ENCODE data around the gene RPL21. TPM values are rescaled to one million over a fixed set of nuclear protein-coding genes. Genes with fewer than 3 reads are reported as not detected.

RPL21 gene
- polyA plus RNA-seq, 10 donors, result 674 to 1,393 (median 990) TPM

DNA sequence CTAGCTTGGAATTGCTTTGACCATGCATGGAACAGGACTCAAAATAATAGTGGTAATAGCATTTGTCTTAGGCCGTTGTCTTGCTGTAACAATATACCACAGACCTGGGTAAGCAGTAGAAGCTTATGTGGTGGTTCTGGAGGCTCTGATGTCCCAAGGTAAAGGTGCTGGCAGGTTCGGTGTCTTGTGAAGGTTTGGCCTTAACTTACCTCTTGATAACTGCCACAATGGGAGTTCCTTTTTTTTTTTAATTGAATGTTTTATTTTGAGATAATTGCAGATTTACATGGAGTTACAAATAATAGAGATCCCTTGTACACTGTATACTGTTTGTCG lies 5.8 kb downstream of the RPL21 start:
- no peak for DNase-seq

DNA sequence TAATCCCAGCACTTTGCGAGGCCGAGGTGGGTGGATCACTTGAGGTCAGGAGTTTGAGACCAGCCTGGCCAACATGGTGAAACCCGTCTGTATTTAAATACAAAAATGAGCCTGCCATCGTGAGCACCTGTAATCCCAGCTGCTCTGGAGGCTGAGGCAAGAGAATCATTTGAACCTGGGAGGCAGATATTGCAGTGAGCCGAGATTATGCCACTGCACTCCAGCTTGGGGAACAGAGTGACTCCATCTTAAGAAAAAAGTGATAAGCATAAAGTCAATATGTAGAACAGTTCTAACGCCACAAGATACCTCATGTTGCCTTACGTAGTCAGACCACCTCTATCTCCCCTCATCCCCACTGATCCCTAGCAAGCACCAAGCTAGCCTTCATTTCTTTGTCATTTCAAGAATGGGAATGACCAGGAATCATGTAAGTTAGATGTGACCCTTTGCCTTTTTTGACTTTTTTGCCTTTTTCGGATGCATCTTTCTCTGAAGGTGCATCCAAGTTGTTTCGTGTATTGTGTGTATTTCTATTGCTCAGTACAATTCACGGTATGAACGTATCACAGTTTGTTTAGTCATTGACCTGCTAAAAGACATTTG lies 6.4 kb downstream of the RPL21 start:
- no peak for DNase-seq

DNA sequence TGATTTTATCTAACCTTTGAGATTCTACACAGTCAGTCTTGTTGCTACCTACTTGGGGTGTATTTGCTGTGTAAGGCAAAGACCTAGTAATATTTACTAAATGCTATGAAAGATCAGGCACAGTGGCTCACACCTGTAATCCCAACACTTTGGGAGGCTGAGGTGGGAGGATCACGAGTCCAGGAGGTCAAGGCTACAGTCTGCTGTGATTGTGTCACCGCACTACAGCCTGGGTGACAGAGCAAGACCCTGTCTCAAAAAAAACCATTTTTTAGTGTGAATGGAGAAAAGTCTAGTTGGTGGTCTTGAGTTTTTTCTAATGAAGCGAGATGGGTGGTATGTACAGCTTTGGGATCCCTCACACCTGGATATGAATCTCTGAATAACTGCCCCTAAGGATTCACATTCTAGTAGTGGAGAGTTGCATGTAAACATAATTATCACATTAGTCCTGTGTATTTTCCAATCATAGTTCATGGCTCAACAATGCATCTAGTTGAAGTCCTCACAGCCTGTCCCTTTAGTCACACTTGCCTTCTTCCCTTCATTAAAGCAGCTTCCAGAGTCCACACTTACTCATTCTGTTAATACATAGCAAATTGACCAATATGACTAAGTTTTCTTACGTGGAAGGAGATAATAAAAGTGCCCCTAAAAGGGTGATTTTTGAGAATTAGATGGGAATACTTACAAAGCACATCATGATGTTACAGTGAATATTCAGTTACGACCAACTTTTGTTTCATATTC lies 7.5 kb downstream of the RPL21 start:
- DNase-seq, result no peak

DNA sequence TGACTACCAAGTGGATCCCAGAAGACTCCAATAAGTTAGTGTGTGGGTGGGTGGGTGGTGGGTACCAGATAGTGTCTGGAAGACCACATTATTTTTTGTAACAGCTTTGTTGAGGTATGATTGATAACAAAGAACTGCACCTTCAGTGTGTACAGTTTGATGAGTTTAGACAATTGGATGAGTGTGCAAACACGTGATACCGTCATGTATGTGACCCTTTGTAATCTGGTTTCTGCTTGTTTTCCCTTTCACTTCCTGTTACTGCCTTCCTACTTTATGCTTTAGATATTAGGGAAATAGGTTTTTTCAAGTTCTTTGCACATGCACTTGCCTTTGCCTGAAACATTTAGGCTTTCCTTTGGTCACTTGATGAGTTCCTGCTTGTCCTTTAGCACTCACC lies 8.5 kb downstream of the RPL21 start:
- DNase-seq, result no peak

DNA sequence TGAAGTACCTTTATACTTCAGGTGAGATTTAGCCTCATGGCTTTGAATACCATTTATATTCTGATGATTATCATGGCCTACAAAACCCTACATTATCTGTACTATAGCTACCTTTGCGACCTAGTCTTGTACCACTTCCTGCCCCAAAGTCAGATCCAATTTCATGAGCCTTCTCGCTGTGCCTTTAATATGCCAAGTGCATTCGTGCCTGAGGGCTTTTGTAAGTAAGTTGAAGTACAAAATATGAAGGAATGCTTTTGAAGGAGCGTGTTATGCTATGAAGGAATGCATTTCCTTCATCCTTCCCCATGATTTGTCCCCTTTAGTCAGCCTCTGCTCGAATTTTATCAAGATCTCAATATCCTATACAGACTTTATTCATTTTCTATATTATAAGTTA lies 10.0 kb downstream of the RPL21 start:
- no peak for DNase-seq

DNA sequence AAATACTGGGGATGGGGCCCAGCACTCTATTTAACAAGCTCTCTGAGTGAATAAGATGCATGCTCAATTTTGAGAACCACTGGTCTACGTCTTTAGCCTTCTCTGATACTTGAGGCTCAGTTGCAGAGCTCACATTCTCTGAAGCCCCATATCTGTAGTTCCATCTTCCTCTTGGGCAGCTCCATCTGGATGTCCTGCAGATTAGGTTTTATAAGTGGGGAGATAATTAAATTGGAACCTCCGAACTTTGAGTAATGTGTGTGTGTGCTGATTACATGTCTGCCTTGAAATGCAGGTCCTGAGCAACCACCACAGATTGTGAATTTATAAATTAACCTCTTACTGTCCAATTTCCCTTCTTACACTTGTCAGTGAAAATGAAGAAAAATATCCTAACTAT lies 12.1 kb downstream of the RPL21 start:
- DNase-seq, result no peak

DNA sequence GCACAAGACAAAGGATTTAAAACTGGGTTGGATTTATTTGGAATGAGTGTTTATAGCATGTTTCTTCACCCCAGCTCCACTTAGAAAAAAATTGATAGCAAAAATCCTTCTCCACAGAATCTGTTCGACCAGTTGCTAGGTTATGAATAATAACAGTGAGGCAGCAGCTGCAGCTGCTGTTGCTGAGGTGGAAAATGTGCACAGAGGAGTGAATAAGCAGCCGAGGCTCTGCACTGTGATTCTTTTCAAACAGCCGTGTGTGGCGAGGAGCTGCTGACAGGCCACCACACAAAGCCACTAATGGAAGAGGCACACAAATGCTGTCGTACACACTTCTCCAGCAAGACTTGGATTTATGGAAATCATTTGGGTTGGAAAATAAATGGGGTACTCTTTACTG lies 12.8 kb downstream of the RPL21 start:
- DNase-seq, result peak; percentile 73 to 88 (median 74)

DNA sequence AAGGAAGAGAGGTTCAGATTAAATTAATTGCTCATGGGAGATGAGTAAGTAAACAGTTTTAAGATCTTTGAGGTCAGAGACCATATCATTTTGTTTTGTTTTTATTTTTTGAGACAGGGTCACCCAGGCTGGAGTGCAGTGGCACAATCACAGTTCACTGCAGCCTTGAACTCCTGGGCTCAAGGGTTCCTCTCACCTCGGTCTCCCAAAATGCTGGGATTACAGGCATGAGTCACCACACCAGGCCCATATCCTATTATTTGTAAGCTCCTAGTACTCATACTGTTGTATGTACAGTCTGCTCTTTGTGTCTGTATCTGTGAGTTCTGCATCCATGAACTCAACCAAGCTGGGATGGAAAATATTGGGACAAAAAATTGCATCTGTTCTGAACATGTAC lies 13.3 kb downstream of the RPL21 start:
- DNase-seq, result no peak

DNA sequence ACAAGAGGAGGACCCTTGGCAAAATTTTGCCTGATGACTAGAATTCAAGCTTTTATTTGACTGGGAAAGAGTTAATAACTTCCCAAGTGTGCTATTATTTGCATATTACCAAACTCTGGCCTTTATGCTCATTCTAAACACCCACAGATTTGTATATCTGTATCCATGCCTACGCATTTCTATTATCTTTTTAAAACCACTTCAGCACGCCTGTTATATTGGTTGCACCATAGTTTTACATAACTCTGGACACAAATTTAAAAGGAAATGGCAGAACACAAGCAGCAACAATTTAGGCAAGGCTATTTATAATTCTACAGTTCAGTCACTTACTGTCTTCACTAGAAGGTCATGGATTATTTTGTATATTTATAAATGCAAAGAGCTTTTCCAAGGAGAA lies 15.6 kb downstream of the RPL21 start:
- no peak for DNase-seq

DNA sequence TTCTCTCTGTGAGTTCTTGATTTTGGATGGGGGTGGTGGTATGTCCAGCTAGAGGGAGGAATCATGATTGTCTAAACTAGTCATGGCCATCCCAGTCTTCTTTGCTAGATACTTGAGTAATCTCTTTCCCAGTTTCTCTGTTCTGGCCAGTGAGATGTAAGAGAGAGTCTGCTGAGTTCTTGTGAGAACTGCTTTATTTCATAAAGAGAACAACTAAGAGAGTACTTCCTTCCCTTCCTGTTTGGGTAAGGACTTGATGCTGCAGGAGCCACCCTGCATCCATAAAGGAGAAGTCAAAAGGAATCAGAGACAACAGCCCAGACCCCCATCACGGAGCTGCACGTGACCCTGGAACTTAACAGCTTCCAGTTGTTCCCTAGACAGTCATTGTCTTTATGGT lies 16.2 kb downstream of the RPL21 start:
- no peak for DNase-seq

DNA sequence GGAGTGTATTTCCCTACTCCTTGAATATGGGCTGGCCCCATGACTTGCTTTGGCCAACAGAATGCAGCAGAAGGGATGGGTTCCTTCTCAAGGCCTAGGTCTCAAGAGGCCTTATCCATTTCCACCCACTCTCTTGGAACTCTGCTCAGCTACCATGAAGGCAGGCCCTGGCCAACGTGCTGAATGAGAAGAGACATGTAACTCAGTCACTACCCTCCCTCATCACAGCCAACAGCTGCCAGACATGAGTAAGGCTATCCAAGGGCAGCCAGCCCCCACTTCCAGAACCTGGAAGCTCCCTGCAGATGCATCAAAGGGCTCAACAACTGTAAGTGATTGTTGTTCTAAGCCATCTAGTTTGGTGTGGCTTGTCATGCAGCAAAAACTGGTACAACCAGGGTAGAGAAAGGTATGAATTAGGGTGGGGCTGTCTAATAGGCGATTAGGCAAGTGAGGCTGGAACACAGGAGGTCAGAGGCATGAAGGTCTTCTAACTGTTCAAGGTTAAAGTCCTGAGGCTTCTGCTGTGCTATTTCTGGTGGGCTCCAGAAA lies 17.8 kb downstream of the RPL21 start:
- DNase-seq, result no peak

DNA sequence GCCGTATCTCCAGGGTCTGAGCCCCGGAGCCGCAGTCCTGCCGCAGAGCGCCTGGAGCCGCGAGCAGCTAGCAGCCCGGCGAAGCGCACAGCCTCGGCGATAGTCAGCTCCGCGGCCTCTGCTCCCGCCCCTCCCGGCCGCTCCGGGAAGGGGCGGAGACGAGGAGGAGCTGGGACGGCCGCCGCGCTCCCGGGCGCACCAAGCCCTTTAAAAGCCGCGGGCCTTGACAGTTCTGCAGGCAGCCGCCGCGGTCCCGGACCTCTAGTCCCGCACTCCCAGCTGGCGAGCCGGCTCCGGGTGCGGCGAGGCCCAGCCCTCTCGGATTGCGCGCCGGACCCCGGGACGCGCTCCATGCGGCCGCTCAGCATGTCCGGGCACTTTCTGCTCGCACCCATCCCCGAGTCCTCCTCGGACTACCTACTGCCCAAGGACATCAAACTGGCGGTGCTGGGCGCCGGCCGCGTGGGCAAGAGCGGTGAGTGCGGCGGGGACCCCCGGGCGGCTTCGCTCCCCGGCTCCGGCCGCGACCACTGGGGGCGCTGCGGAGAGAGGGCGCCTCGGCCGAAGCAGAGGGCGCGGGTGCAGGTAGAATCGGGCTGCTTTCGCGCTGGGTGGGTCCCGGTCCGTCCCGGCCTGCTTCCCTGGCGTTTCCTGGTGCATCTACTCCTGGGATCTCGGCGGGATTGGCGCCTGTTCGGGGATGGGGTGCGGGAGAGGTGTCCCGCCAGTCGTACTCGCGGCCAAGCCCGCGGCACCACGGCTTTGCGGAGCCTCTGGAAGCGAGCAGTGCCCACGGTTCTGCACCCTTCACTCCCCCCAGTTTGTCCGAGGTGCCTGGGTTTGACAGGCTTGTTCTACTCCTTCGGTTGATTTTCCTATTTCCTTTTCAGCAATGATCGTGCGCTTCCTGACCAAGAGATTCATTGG lies 19.5 kb downstream of the RPL21 start, which contains the start of gene RASL11A:
Gene RASL11A (plus strand): TSS at position 237 of the 927 bp plus-strand sequence. CDS start 115 bp downstream, at position 352.
- peak; percentile 79 to 94 (median 88) for DNase-seq

DNA sequence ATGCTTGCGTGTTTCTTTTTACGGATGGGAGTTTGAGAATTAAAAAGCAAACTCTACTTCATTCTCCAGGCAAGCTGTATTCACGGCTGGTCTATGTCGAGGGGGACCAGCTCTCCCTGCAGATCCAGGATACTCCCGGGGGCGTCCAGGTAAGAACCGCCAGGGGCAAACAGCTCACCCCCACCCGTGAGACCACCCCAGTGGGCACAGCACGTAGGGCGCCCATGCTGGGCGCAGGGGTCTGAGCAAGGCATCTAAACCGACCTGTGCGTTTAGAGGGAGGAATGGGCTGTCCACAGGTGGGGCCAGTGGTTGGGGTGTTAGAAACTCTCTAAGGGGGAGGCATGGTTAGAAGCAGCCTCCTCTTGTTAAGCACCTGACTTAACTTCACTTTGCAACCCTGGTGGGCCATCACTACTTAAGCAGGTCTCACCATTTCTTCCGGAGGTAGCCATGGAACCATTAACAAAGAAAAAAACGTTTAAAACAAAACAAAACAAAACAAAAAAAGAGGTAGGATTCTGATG lies 20.3 kb downstream of the RPL21 start:
- DNase-seq, result no peak

DNA sequence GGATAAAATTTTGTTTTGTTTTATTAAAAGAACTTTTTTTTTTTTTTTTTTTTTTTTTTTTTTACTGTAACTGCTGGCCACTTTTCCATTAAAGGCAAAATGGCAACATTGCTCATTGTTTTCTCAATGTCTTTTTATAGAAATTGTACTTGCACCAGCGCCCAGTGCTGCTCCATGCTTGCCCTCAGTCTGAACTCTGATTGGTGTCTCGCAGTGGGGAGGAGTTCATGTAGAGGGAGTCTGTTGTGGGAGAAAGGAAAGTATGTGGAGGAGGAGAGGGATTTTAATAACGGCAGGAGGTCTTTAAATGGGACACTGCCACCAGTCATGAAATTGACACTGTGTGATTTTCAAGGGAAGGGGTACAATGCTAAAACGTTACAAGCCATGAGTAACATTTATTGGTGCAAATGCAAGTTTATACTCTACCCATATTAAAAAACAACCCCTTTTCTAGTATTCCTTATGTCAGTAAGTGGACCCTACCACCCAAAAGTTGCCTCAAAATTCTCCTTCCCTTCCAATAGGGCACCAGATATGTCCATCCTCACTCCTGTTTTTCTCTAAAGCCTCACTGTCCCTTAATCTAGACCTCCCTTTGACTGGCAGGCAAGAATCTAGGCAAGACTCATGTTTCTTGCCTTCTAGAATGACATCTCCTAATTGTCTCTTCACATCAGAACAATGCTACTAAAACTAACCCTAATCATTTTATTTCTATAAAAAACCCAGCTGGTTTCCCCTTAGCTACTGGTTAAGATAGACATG lies 22.5 kb downstream of the RPL21 start:
- no peak for DNase-seq

DNA sequence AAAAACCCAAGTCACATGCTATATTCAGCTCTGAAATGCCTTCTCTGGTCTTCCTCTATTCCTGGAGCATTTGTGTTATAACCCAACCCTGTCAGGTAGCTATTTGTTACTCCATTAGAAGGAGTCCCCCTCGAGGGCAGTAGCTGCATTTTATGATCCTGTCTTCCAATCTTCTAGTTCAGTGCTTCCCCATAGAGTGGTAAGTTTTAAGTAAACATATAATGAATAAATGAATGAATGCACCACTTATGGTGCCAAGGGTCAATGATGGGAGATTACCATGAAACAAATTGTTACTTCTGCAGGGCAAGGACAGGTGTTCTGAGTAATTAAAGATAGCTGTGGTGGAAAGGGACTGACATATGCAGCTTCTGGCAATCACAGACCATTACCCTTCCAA lies 23.3 kb downstream of the RPL21 start:
- no peak for DNase-seq

DNA sequence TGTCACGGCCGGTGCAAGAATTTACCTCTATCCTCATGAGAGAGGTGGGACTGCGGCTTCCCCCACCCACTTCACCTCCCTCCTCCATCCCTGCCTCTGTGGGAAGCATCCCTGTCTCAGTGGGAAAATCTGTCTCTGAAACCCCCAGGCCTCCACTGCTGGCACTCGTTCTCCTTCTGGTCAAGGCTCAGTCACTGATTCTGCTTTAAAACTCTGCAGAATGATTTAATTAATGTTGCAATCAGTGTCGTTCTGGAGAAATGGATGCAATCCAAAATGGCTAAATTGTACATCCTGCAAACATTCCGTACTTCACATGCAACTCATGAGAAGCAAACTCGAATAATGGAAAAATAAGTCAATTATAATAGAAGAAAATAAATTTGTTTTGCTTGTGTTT lies 24.8 kb downstream of the RPL21 start:
- no peak for DNase-seq

DNA sequence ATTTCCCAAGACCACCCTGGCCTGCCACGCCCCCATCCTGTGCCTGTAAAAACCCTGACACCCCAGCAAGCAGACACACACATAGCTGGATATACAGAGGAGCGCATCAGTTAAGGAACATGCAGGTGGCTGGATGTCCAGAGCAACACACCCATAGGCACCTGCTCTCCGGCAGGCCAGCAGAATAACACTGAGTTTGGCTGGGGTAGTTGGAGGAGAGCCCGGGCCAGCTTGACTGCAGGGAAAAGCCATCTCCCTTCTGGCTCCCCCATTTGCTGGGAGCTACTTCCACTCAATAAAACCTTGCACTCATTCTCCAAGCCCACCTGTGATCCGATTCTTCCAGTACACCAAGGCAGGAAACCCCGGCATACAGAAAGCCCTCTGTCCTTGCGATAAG lies 28.1 kb downstream of the RPL21 start:
- no peak for DNase-seq

DNA sequence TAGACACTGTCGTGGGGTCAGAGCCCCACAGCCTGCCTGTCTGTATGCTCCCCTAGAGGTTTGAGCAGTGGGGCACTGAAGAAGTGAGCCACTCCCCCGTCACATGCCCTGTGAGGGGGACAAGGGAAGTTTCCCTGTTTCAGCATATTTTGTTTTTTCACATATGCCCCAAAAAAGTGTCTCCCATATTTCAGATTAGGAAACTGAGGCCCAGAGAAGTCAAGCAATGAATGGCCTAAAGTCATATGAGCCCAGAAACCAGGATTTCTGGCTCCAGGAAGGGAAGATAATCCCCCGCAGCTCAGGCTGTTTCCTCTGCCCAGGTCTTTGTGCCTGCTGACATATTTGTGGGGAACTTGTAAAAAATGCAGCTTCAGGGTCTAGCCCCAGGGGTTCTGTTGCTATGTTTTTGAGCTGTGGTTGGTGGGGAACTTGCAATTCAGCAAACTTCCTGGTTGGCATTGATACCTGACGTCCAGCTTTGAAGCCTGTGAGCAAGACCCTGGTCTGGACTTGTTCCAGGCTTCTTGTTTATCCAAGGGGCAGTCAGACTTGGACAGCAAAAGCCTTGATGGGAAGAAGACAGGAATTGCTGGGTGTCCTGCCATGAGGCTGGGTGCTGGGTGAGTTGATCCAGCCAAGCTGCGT lies 28.8 kb downstream of the RPL21 start:
- no peak for DNase-seq

DNA sequence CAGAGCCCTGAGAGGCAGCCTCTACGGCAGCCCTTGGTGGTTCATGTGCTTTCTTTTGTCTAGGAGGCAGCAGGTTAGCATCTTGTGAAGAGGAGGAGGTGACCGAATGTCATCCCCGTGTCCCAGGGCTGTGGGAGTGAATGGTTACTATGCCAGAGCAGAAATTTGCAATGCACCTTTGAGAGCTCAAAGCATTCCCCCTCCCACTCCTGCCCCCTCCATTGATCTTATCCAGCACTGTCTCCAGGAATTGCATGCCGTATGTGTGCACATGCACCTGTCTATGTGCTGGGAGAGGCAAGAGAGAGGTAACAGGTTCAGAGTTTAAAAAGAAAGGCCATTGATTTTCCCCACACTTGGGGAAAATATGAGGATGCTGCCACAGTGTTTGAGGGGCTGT lies 29.5 kb downstream of the RPL21 start:
- no peak for DNase-seq

DNA sequence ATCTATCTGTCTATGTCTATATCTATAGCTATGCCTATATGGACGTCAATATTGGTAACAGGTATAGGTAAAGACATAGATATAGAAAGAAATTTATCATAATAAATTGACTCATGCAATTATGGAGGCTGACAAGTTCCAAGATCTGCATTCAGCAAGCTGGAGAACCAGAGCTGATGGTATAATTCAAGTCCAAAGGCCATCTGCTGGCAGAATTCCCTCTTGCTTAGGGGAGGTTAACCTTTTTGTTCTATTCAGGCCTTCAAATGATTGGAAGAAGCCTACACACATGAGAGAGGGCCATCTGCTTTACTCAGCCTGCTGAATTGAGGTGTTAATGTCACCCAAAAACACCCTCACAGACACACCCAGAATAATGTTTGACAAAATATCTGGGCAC lies 30.1 kb downstream of the RPL21 start:
- DNase-seq, result no peak

Measured in muscle of back (tissue), 11 donors.